Activated CD8-positive, alpha-beta T cell treated with anti-CD3 and anti-CD28 coated beads for 36 hours (primary cell): ENCODE results near the gene PUM2. TPM values are rescaled to one million over a fixed set of nuclear protein-coding genes. Genes with fewer than 3 reads are reported as not detected.
A peak's percentile ranks its signal among the peaks of the same experiment; 100 is the strongest.
"Not testable (repeated sequence)": the region's sequence is repeated elsewhere in the genome, so short reads cannot be mapped to it uniquely, and the experiment has no call there.

Experiments
- ATAC-seq: fragments of 200-7000 bp; cut with Tn5 transposase; one replicate; pipeline ENCODE4 v1.10.0; 2021; ENCODE audit warnings: mild to moderate bottlenecking, moderate library complexity
- CTCF ChIA-PET: fragments of 350-600 bp; sonication (Branson Sonifier 250); formaldehyde crosslinking; loops from one replicate; lab custom pipeline; 2021; ENCODE audit warnings: antibody characterized with exemption; lab: Charles Lee
- POLR2A ChIA-PET: fragments of 350-600 bp; sonication (Branson Sonifier 250); formaldehyde crosslinking; loops from one replicate; lab custom pipeline; 2021; ENCODE audit warnings: antibody characterized with exemption; lab: Charles Lee
- DNase-seq: peaks from one replicate; pipeline ENCODE4 v3.0.0-alpha.2; 2020
- H3K27ac Mint-ChIP-seq: one replicate; pipeline ENCODE4 v1.8.0; 2021; ENCODE audit warnings: mild to moderate bottlenecking, mixed read lengths
- H3K27me3 Mint-ChIP-seq: one replicate; pipeline ENCODE4 v1.8.0; 2021; ENCODE audit warnings: mixed read lengths
- H3K36me3 Mint-ChIP-seq: one replicate; pipeline ENCODE4 v1.8.0; 2021; ENCODE audit warnings: low read depth, mixed read lengths
- H3K4me1 Mint-ChIP-seq: one replicate; pipeline ENCODE4 v1.8.0; 2021; ENCODE audit warnings: low read depth, mixed read lengths
- H3K4me3 Mint-ChIP-seq: one replicate; pipeline ENCODE4 v1.8.0; 2021; ENCODE audit warnings: mild to moderate bottlenecking, moderate library complexity, mixed read lengths
- H3K9me3 Mint-ChIP-seq: one replicate; pipeline ENCODE4 v1.8.0; 2021; ENCODE audit warnings: mixed read lengths
- CTCF ChIP-seq: fragments of 200-600 bp; IDR thresholded peaks from one replicate; pipeline ENCODE4 v1.8.0; 2022; ENCODE audit warnings: antibody characterized with exemption, mild to moderate bottlenecking
- intact Hi-C: fragments of 100-400 bp; cut with micrococcal nuclease; formaldehyde crosslinking; loops from one replicate; pipeline ENCODE4 v1.10.0; 2022
- total RNA-seq, 2 experiments: library from RNA; stranded (reverse); gene quantifications; one replicate each; pipeline ENCODE4 v1.2.3, GENCODE V29; 2021

Gene PUM2
- total RNA-seq, 2 experiments from 2014 or later: 104 TPM

- ATAC-seq (no peak), DNase-seq (no peak)
- peak overlapping the region; percentile 40 for H3K27ac Mint-ChIP-seq
- H3K36me3 Mint-ChIP-seq: peaks cover 22% of the 10 kb centered on the region
- H3K27me3 Mint-ChIP-seq: no peaks in the 10 kb centered on the region
- no peaks in the 10 kb centered on the region for H3K9me3 Mint-ChIP-seq
- CTCF ChIA-PET: interaction anchor here (1.2 to 1.8 kb wide), 2 partner anchors 10 to 38 kb away, joined by 4 to 5 read pairs; no protein-coding TSS in a partner anchor
- TF ChIP-seq CTCF: no peak
- peaks cover 6% of the 10 kb centered on the region for H3K4me1 Mint-ChIP-seq
- intact Hi-C loops: no loop called here
- no peak overlapping the region for H3K4me3 Mint-ChIP-seq
- POLR2A ChIA-PET: no interaction called here
These were observed 61.9 kb downstream of the PUM2 start for GRCh38 chr2:20288642-20289340.

- CTCF ChIA-PET: interaction anchor here (0.9 to 3.2 kb wide), 7 partner anchors 10 to 78 kb away, joined by 3 to 16 read pairs (median 4); no protein-coding TSS in a partner anchor
- no peak for TF ChIP-seq CTCF
- POLR2A ChIA-PET: interaction anchor here (1.4 kb wide), 1 partner anchor 18 kb away, joined by 3 read pairs; no protein-coding TSS in a partner anchor
- intact Hi-C loops: no loop called here
- no peak for ATAC-seq
- Mint-ChIP-seq H3K4me3 (no peak overlapping the region), H3K27me3 (no peaks in the 10 kb centered on the region), H3K4me1 (peaks cover 6% of the 10 kb centered on the region), H3K27ac (no peak overlapping the region), H3K36me3 (peaks cover 20% of the 10 kb centered on the region), H3K9me3 (no peaks in the 10 kb centered on the region)
- DNase-seq: no peak
These were observed 67.6 kb downstream of the PUM2 start for GRCh38 chr2:20282916-20283592.

- Mint-ChIP-seq H3K36me3 (peaks cover 27% of the 10 kb centered on the region), H3K9me3 (no peaks in the 10 kb centered on the region), H3K27me3 (no peaks in the 10 kb centered on the region), H3K4me1 (peaks cover 11% of the 10 kb centered on the region), H3K27ac (no peak overlapping the region), H3K4me3 (no peak overlapping the region)
- TF ChIP-seq CTCF: no peak
- ChIA-PET CTCF (interaction anchor here (0.9 to 3.2 kb wide), 5 partner anchors 12 to 45 kb away, joined by 3 to 16 read pairs (median 5); no protein-coding TSS in a partner anchor), POLR2A (interaction anchor here (1.4 kb wide), 1 partner anchor 19 kb away, joined by 6 read pairs; no protein-coding TSS in a partner anchor)
- intact Hi-C loops: no loop called here
- no peak for DNase-seq
- no peak for ATAC-seq
These were observed 68.8 kb downstream of the PUM2 start for GRCh38 chr2:20281876-20282275.

- TF ChIP-seq CTCF: no peak
- no peak for ATAC-seq
- ChIA-PET CTCF (interaction anchor here (1.1 to 1.3 kb wide), 2 partner anchors 53 to 56 kb away, joined by 3 to 4 read pairs; no protein-coding TSS in a partner anchor), POLR2A (no interaction called here)
- no peaks in the 10 kb centered on the region for H3K9me3 Mint-ChIP-seq
- intact Hi-C loops: no loop called here
- H3K36me3 Mint-ChIP-seq: peaks cover 30% of the 10 kb centered on the region
- peak overlapping the region; percentile 1 for H3K27ac Mint-ChIP-seq
- H3K4me1 Mint-ChIP-seq: peaks cover 14% of the 10 kb centered on the region
- DNase-seq: no peak
- H3K4me3 Mint-ChIP-seq: no peak overlapping the region
- H3K27me3 Mint-ChIP-seq: no peaks in the 10 kb centered on the region
These were observed 77.6 kb downstream of the PUM2 start for GRCh38 chr2:20273042-20273441.

- ATAC-seq, DNase-seq, intact Hi-C loops, H3K4me1 Mint-ChIP-seq, H3K27me3 Mint-ChIP-seq, H3K4me3 Mint-ChIP-seq, H3K9me3 Mint-ChIP-seq, H3K27ac Mint-ChIP-seq: not testable (repeated sequence)
- H3K36me3 Mint-ChIP-seq: peaks cover 41% of the 10 kb centered on the region
- ChIA-PET CTCF (interaction anchor here (1.3 kb wide), 1 partner anchor 18 kb away, joined by 3 read pairs; no protein-coding TSS in a partner anchor), POLR2A (interaction anchor here (1.3 kb wide), 1 partner anchor 25 kb away, joined by 3 read pairs; no protein-coding TSS in a partner anchor)
These were observed 82.3 kb downstream of the PUM2 start for GRCh38 chr2:20268317-20268716.
